Sigmoid colon (tissue), 4 donors: ENCODE results near the gene SPTA1.

Experiments
- EP300 ChIP-seq, 4 donors: sonication (generic); formaldehyde crosslinking; IDR thresholded peaks; one replicate each; pipeline ENCODE4 v1.6.1; 2017; ENCODE audit warnings: antibody characterized with exemption in 4 of 4
- TF ChIP-seq, protein P1 (sequence below), 4 experiments: fragments of 450-650 bp in 3 of 4; fragments of 200-600 bp in 1 of 4; IDR thresholded peaks; one replicate each; pipeline ENCODE4 v1.5.1; 2016 to 2019; ENCODE audit warnings: antibody characterized with exemption in 4 of 4, mild to moderate bottlenecking in 3 of 4, moderate library complexity in 2 of 4

DNA sequence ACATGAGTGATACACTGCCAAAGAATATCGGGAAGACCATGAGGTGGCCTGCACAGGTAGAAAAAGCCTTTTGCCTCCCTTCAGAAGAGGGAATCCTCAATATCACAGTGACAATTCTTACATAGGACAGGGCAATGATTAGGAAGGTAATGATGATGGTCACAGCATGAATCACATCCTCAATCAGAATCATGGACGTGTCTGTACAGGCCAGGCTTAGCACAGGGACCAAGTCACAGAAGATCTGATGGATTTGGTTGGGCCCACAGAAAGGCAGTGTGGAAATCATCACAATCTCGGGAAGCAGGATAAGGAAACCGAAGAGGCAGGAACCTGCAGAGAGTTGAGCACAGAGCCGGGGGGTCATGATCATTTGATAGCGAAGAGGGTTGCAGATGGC, 30.8 kb upstream of the SPTA1 start:
- no peak for TF ChIP-seq EP300 (IDR thresholded peaks at IDR 0.05)
- TF ChIP-seq, protein P1, sequence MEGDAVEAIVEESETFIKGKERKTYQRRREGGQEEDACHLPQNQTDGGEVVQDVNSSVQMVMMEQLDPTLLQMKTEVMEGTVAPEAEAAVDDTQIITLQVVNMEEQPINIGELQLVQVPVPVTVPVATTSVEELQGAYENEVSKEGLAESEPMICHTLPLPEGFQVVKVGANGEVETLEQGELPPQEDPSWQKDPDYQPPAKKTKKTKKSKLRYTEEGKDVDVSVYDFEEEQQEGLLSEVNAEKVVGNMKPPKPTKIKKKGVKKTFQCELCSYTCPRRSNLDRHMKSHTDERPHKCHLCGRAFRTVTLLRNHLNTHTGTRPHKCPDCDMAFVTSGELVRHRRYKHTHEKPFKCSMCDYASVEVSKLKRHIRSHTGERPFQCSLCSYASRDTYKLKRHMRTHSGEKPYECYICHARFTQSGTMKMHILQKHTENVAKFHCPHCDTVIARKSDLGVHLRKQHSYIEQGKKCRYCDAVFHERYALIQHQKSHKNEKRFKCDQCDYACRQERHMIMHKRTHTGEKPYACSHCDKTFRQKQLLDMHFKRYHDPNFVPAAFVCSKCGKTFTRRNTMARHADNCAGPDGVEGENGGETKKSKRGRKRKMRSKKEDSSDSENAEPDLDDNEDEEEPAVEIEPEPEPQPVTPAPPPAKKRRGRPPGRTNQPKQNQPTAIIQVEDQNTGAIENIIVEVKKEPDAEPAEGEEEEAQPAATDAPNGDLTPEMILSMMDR (IDR thresholded peaks at IDR 0.05) = no peak
